ENCODE data around the gene DCC. TPM values are rescaled to one million over a fixed set of nuclear protein-coding genes. Genes with fewer than 3 reads are reported as not detected.

Gene DCC
- total and polyA plus RNA-seq, 2 experiments from 2014 or later, result 0.53 to 0.73 TPM

DNA sequence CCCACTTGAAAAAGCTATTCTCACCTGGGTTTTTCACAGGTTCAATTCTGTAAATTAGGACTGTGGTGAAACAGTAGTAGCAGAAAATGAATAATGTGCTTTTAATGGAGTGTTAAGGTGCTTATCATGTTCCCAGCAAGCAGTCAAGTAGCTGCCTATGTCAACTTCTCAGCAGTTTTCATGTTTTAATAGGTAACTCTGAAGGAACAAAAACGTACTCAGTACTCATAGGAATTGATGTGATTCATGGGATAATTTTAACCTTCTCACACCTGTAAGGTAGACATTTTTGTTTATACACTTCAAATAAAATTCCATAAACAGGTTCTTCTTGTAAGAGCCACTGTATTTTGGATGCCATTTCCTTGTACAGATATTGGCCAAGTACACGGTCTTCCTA is 1082.9 kb downstream of the DCC start (continued):
- TF ChIP-seq, protein P1, sequence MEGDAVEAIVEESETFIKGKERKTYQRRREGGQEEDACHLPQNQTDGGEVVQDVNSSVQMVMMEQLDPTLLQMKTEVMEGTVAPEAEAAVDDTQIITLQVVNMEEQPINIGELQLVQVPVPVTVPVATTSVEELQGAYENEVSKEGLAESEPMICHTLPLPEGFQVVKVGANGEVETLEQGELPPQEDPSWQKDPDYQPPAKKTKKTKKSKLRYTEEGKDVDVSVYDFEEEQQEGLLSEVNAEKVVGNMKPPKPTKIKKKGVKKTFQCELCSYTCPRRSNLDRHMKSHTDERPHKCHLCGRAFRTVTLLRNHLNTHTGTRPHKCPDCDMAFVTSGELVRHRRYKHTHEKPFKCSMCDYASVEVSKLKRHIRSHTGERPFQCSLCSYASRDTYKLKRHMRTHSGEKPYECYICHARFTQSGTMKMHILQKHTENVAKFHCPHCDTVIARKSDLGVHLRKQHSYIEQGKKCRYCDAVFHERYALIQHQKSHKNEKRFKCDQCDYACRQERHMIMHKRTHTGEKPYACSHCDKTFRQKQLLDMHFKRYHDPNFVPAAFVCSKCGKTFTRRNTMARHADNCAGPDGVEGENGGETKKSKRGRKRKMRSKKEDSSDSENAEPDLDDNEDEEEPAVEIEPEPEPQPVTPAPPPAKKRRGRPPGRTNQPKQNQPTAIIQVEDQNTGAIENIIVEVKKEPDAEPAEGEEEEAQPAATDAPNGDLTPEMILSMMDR (conservative IDR thresholded peaks at IDR 0.05; ENCODE audit: low read depth in 2 of 2), result no peak
- TF ChIP-seq ZNF331 (CRISPR knock-in tag; IDR thresholded peaks at IDR 0.05; ENCODE audit: low read depth) (no peak), NANOG (IDR thresholded peaks at IDR 0.05; ENCODE audit: borderline replicate concordance) (no peak), POLR2AphosphoS5 (IDR thresholded peaks at IDR 0.05; ENCODE audit: low read depth) (no peak), EZH2 (IDR thresholded peaks at IDR 0.05; ENCODE audit: low read depth, unreplicated experiment) (no peak), STAT1 (IDR thresholded peaks at IDR 0.05; ENCODE audit: unreplicated experiment) (no peak)
- TF ChIP-seq, protein P2, sequence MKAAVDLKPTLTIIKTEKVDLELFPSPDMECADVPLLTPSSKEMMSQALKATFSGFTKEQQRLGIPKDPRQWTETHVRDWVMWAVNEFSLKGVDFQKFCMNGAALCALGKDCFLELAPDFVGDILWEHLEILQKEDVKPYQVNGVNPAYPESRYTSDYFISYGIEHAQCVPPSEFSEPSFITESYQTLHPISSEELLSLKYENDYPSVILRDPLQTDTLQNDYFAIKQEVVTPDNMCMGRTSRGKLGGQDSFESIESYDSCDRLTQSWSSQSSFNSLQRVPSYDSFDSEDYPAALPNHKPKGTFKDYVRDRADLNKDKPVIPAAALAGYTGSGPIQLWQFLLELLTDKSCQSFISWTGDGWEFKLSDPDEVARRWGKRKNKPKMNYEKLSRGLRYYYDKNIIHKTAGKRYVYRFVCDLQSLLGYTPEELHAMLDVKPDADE (IDR thresholded peaks at IDR 0.05), result no peak

DNA sequence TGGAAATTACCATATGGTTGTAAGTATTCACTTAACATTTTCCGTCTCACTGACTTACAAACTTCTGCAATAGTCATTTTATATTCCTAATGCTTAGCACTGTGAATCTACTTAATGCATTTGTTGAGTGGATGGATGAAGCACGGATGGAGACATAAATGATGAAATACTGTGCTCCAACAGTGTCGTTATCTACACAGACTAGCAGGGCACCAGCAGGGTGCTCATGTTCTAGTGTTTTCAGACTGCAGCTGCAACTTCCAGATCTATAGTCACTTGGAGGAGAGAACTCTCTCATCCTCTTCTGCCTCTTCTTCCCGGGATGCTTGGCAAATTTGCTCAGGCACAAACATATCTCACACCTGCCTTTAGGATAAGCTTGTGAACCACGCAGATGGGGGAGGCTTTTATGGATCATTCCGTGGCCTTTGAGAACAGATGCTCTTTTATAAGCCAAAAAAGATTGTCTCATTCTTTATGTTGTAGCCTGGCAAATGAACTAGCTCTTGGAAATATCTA is 1086.7 kb downstream of the DCC start:
- Mint-ChIP-seq H3K4me3 (no peak overlapping the region), H3K9me3 (no peaks in the 10 kb centered on the region), H3K27ac (no peak overlapping the region), H3K4me1 (peaks cover 10% of the 10 kb centered on the region), H3K36me3 (ENCODE audit: low read depth) (no peaks in the 10 kb centered on the region), H3K27me3 (ENCODE audit: insufficient read depth, low read depth, poor library complexity) (no peaks in the 10 kb centered on the region)
- no peak for ATAC-seq
- Histone ChIP-seq H3K27me3 (ENCODE audit: insufficient read depth) (no peaks in the 10 kb centered on the region), H3K4me2 (no peak overlapping the region), H3K79me2 (replicated peaks; ENCODE audit: insufficient read depth) (no peaks in the 10 kb centered on the region), H4K20me1 (replicated peaks; ENCODE audit: insufficient read depth) (no peaks in the 10 kb centered on the region), H3K9me2 (ENCODE audit: insufficient read depth) (no peaks in the 10 kb centered on the region), H3K4me3 (no peak overlapping the region), H3K36me3 (ENCODE audit: insufficient read depth) (no peaks in the 10 kb centered on the region), H3F3A (replicated peaks; ENCODE audit: low read depth) (no peaks in the 10 kb centered on the region), H3K4me1 (ENCODE audit: insufficient read depth) (no peaks in the 10 kb centered on the region; the same call in 1 of the 2 replicates), H3K27ac (ENCODE audit: low read depth) (no peak overlapping the region), H2AFZ (peak overlapping the region; percentile 6; the same call in 1 of the 2 replicates)
- DNase-seq (ENCODE audit: low spot score), result no peak
- no peak for TF ChIP-seq JUNB (IDR thresholded peaks at IDR 0.05; ENCODE audit: unreplicated experiment)
- TF ChIP-seq ZNF331 (CRISPR knock-in tag; IDR thresholded peaks at IDR 0.05; ENCODE audit: low read depth), result no peak
- TF ChIP-seq, protein P3, sequence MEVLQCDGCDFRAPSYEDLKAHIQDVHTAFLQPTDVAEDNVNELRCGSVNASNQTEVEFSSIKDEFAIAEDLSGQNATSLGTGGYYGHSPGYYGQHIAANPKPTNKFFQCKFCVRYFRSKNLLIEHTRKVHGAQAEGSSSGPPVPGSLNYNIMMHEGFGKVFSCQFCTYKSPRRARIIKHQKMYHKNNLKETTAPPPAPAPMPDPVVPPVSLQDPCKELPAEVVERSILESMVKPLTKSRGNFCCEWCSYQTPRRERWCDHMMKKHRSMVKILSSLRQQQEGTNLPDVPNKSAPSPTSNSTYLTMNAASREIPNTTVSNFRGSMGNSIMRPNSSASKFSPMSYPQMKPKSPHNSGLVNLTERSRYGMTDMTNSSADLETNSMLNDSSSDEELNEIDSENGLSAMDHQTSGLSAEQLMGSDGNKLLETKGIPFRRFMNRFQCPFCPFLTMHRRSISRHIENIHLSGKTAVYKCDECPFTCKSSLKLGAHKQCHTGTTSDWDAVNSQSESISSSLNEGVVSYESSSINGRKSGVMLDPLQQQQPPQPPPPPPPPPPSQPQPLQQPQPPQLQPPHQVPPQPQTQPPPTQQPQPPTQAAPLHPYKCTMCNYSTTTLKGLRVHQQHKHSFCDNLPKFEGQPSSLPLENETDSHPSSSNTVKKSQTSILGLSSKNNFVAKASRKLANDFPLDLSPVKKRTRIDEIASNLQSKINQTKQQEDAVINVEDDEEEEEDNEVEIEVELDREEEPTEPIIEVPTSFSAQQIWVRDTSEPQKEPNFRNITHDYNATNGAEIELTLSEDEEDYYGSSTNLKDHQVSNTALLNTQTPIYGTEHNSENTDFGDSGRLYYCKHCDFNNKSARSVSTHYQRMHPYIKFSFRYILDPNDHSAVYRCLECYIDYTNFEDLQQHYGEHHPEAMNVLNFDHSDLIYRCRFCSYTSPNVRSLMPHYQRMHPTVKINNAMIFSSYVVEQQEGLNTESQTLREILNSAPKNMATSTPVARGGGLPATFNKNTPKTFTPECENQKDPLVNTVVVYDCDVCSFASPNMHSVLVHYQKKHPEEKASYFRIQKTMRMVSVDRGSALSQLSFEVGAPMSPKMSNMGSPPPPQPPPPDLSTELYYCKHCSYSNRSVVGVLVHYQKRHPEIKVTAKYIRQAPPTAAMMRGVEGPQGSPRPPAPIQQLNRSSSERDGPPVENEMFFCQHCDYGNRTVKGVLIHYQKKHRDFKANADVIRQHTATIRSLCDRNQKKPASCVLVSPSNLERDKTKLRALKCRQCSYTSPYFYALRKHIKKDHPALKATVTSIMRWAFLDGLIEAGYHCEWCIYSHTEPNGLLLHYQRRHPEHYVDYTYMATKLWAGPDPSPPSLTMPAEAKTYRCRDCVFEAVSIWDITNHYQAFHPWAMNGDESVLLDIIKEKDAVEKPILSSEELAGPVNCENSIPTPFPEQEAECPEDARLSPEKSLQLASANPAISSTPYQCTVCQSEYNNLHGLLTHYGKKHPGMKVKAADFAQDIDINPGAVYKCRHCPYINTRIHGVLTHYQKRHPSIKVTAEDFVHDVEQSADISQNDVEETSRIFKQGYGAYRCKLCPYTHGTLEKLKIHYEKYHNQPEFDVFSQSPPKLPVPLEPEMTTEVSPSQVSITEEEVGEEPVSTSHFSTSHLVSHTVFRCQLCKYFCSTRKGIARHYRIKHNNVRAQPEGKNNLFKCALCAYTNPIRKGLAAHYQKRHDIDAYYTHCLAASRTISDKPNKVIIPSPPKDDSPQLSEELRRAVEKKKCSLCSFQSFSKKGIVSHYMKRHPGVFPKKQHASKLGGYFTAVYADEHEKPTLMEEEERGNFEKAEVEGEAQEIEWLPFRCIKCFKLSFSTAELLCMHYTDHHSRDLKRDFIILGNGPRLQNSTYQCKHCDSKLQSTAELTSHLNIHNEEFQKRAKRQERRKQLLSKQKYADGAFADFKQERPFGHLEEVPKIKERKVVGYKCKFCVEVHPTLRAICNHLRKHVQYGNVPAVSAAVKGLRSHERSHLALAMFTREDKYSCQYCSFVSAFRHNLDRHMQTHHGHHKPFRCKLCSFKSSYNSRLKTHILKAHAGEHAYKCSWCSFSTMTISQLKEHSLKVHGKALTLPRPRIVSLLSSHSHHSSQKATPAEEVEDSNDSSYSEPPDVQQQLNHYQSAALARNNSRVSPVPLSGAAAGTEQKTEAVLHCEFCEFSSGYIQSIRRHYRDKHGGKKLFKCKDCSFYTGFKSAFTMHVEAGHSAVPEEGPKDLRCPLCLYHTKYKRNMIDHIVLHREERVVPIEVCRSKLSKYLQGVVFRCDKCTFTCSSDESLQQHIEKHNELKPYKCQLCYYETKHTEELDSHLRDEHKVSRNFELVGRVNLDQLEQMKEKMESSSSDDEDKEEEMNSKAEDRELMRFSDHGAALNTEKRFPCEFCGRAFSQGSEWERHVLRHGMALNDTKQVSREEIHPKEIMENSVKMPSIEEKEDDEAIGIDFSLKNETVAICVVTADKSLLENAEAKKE (CRISPR knock-in tag; IDR thresholded peaks at IDR 0.05), result no peak
- TF ChIP-seq CREB1 (CRISPR knock-in tag; IDR thresholded peaks at IDR 0.05; ENCODE audit: low read depth), result no peak
- TF ChIP-seq EZH2phosphoT487 (IDR thresholded peaks at IDR 0.05; ENCODE audit: unreplicated experiment), result no peak
- TF ChIP-seq STAT1 (IDR thresholded peaks at IDR 0.05; ENCODE audit: unreplicated experiment), result no peak
- TF ChIP-seq EZH2 (IDR thresholded peaks at IDR 0.05; ENCODE audit: low read depth, unreplicated experiment), result no peak
- TF ChIP-seq NANOG (IDR thresholded peaks at IDR 0.05; ENCODE audit: borderline replicate concordance), result no peak
- TF ChIP-seq, protein P4, sequence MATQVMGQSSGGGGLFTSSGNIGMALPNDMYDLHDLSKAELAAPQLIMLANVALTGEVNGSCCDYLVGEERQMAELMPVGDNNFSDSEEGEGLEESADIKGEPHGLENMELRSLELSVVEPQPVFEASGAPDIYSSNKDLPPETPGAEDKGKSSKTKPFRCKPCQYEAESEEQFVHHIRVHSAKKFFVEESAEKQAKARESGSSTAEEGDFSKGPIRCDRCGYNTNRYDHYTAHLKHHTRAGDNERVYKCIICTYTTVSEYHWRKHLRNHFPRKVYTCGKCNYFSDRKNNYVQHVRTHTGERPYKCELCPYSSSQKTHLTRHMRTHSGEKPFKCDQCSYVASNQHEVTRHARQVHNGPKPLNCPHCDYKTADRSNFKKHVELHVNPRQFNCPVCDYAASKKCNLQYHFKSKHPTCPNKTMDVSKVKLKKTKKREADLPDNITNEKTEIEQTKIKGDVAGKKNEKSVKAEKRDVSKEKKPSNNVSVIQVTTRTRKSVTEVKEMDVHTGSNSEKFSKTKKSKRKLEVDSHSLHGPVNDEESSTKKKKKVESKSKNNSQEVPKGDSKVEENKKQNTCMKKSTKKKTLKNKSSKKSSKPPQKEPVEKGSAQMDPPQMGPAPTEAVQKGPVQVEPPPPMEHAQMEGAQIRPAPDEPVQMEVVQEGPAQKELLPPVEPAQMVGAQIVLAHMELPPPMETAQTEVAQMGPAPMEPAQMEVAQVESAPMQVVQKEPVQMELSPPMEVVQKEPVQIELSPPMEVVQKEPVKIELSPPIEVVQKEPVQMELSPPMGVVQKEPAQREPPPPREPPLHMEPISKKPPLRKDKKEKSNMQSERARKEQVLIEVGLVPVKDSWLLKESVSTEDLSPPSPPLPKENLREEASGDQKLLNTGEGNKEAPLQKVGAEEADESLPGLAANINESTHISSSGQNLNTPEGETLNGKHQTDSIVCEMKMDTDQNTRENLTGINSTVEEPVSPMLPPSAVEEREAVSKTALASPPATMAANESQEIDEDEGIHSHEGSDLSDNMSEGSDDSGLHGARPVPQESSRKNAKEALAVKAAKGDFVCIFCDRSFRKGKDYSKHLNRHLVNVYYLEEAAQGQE (IDR thresholded peaks at IDR 0.05; ENCODE audit: unreplicated experiment), result no peak
- no peak for TF ChIP-seq ZNF114 (CRISPR knock-in tag; IDR thresholded peaks at IDR 0.05)

Measured in GM23338 (cell line).